ENCODE results near the gene FCSK.

FCSK gene

DNA sequence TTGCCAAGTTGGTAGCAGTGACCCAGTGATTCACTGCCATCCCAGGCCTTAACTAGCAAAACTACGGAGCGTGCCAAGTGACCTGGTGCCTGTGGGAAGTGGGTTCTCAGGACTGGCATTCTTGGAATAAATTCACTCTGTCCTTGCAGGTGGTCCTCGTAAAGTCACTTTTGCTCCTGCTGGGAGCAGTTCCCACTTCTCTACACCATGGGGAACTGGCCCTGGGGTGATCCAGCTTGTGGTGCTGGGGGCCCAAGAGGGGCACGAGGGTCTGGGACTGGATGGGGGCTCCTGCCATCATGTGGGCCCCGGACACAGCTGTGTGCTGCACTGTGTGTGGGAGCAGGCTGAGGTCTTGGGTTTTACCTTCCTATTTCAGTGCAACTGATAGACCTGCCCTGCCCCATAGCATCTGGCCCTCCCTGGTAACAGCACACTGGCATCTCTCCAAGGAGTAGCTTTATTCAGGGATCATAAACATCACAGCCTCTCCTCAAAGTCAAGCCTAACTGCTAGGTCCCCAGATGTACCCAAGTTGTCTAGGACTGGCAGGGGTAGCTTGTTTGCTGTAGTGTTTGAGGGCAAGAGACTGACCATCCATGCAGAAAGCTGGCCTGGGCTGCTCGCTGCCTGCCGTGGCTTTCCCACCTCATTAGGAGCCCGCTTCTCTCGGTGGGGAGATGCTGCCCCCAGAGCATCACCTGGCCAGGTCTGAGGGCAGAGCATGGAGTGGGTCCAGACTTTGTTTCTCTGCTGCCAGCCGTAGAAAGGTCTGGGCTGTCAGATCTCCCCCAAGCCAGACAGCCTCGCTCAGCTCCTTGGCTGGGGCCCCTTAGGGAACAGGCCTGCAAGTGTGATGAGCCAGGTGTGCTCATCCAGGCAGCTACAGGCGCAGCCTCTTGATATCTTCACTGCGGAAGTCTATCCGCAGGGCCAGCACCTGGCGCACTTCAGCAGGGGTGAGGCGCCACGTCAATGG lies 26.0 kb downstream of the FCSK start:
- no peak for DNase-seq (ENCODE audit: low read depth in 2 of 2)

DNA sequence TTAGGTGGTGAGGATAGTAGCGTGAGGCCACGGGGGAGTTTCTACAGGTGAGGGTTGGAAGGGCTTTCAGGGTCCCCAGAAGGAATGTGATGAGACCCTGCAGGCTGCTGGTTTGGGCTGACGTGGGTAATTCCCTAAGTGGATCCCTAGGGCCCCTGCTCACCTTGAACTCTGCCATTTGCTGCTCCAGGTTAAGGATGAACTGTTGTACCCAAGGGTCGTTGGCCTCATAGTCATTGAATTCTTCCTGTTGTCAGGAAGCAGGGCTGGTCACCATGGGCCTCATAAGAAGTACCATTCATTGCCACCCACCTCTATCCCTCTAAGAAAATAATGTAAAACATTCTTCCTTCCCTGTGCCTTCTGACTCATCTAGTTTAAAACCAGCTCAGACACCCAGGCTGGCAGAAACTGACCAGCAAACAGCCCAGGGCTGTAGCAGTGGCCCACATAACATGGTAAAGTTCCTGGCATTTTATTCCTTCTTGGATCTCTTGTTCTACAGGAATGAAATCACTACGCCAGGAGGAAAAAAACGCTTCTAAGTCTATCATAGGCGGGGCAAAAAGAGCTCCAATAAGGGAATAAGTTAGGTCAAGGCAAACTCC lies 27.6 kb downstream of the FCSK start:
- DNase-seq (ENCODE audit: low read depth in 2 of 2): no peak

DNA sequence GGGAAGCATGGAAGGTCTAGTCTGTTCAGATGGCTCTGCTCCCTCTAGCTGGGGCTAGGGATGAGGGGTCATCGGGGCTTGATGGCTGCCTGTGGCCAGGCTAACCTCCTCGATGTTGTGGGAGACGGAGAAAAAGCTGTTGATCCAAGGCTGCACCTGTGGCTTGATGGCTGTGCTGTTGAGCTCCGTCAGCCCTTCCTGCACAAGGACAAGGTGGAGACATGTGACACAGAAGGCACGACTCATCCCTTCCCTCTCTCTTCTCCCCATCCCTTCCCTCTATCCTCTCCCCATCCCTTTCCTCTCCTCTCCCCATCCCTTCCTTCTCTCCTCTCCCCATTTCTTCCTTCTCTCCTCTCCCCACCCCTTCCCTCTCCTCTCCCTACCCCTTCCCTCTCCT lies 28.2 kb downstream of the FCSK start:
- no peak for DNase-seq (ENCODE audit: low read depth in 2 of 2)

DNA sequence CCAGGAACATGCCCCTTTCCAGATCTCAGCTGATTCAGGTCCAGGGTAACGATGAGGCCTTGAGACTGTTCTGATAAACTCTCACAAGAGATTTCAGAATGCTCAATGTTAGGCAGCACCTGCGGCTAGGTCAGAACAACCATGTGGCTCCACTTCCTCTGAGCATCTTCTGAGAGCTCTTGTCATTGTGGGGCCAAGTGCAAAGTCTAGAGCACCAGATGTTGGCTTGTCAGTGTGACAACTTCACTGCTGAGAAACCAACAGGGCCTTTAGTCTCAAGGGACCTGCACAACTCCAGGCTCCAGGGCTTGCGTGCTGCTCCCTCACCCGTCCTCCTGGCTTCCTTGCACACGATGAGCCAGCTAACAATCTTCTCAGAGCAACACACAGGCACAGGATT lies 29.0 kb downstream of the FCSK start:
- DNase-seq (ENCODE audit: low read depth in 2 of 2): no peak

DNA sequence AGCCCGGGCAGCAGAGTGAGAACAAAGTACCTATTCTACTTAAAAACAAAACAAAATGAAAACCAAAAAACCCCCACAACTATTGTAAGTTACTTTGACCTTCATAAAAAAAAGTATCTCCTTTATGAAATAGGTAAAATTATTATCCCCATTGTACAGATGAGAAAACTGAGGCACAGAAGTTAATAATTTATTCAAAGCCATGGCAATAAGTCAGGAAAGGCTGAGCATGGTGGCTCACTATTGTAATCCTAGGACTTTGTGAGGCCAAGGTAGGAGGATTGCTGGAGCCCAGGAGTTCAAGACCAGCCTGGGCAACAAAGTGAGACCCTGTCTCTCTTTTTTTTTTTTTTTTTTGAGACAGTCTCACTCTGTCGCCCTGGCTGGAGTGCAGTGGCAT lies 30.5 kb downstream of the FCSK start:
- DNase-seq (ENCODE audit: low read depth in 2 of 2): no peak

DNA sequence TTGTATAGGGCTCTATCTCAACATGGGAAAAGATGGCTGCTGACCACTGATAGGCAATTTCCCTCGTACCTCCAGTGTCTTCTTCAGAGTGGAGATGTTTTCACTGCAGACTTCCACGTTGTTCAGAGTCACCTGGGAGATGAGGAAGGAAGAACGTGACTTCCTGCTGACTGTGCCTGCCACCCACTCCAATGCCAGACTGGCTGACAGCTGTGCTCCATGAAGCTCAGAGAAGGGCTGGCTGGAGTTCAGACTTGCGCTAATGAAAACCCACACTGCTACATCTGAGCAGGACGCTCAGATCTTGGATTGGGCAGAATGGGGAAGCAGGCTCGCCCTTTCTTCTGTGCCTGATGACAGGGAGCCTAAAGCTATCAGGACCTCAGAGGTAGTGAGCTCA lies 35.9 kb downstream of the FCSK start:
- no peak for DNase-seq (ENCODE audit: low read depth in 2 of 2)

DNA sequence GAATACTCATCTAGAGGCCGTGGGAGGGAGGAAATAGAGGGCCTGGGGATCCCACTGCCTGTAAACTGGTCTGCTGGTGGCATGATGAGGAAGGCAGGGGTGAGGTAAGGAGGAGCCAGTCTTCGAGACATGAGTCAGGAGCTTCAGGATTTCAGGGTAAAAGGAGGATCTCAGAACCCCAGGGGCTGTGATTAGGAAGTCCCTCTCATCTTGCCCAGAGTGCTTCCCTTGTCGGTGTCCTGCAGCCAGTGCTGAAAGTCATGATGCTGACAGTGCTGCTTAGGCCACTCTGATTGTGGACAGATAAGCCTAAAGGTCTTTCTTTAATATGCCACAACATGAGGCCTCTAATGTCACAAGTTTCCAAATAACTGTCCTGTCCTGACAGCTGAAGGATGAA lies 39.4 kb downstream of the FCSK start:
- DNase-seq (ENCODE audit: low read depth in 2 of 2): no peak

DNA sequence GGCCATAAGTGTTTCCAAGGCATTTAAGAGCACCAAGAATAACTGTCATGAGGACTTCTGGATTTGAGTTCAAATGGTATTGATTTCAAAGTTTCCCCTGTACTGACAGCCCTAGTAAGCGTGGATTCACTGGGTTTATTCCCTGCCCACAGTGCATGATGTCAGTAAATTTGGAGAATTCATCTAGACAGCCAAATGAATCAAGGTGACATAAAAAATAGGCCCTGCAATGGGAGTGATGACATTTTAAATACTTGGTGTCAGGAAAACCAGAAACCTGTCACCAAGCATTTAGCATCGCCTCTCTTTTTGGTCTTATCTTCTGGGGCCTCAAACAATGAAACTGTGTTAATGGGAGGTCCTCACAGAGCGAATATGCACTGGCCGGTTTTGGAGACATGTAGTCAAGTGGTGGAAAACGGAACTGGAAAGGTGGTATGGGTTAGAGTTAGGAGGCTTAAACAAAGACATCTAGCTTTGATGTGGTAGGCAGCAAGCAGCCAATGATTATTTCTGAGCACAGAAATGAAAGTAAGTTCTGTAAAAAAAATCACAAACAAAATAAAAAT lies 39.9 kb downstream of the FCSK start:
- no peak for DNase-seq (ENCODE audit: low read depth in 2 of 2)

DNA sequence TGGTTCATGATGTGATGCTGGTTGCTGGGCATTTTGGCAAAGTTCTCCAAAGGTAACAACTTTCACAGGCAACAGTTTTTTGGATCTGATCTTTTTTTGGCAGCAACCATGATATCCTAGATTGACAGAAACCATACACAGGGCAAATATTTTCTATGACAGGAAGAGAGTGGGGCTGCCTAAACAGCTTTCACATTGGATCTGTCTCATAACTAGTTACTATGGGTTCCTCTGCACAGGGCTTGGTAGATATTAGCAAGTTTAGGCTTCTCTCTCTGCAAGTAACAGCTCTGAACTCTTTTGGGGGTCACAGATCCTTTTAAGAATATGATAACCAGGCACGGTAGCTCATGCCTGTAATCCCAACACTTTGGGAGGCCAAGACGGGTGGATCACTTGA lies 40.4 kb downstream of the FCSK start:
- no peak for DNase-seq (ENCODE audit: low read depth in 2 of 2)

DNA sequence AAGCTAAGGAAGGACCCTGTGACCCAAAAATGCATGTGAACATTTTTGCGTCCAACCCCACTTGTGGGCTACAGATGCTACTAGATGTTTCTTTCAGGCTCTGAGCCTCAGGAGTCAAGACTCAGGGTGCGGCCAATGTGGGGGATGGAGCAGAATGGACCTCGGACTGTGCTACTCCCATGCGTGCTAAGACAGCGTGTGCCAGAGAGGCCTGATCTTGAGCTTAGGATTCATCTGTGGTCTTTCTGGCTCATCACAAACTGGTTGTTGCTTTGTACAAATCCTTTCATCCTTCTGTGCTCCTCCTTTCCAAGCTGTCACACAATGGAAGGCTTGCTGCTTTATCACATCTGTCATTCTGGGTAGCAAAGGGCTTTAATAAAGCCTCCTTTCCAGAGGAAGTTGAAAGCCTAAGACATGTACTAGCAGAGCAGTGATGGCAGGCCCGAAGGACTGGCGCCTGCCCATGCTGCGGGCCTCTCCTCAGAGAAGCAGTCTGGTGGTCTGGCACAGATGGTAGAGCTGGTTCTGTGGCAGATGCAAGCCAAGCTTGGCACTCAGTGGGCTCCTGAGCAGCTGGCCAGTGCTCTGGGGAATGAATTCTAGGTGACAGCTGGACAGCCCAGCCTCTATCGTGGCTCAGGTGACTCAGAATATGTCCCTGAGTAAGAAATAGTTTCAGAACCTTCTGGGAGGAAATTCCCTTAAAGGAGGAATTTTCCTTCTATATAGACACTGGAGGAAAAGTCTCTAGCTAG lies 41.2 kb downstream of the FCSK start:
- DNase-seq (ENCODE audit: low read depth in 2 of 2): no peak

DNA sequence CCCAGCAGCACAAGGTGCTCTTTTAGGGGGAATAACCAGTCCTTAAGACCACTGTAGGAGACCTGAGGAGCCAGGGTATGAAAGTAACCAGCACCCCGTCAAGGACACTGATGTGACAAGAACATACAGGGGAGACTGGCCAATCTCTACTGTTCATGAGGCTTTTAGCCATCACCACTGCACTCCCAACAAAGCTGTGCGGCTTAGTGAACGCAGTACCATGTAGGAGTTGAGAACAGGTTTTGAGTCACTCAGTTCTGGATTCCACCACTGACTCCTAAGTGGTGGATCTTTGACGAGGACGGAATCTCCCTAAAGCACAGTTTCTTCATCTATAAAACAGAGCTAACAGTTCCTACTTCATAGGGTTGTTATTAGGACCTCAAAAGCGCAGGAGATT lies 42.1 kb downstream of the FCSK start:
- no peak for DNase-seq (ENCODE audit: low read depth in 2 of 2)

DNA sequence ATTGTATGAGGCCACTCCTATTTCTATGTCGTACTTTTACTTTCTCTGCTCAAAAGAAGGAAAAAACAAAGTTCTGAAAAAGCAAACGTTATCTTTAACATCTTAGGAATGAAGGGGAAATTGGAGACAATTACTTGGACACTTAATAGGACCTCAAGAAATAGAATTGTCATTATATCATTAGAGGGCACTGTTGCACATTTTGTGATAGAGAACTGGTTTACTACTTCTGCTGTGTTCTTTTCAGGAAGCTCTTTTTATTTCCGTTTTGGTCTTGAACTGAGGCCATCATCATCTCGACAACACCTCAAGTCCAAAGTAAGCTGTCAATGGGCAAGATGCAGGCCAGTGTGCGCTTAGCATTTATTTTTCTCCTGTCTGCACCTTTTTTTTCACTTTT lies 54.4 kb downstream of the FCSK start:
- no peak for DNase-seq (ENCODE audit: low read depth in 2 of 2)

DNA sequence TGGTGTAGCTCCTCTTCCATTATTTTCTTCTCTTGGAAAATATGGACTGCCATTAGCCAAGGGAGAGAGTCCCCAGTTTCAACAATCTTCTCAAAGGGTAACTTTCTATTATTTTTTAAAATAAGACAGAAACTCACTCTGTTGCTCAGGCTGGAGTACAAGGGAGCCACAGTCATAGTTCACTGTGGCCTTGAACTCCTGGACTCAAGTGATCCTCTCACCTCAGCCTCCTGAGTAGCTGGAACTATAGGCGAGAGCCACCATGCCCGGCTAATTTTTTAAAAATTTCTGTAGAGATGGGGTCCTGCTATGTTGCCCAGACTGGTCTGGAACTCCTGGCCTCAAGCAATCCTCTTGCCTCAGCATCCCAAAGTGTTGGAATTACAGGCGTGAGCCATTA lies 55.8 kb downstream of the FCSK start:
- DNase-seq (ENCODE audit: low read depth in 2 of 2): no peak

DNA sequence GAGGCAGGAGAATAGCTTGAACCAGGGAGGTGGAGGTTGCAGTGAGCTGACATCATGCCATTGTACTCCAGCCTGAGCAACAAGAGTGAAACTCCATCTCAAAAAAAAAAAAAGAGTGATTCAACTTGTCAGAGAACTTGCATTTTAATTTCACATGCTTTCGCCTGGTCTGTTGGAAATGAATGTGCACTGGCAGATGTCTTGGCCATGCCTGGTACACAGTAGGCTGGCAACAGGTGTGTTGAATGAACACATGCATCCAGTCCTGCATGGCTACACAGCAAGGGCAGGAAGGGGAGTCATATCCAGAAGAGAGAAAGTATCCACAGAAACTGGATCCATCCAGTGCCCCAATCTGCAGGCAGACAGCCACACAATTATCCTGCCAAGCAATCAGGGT lies 57.4 kb downstream of the FCSK start:
- DNase-seq (ENCODE audit: low read depth in 2 of 2): no peak

DNA sequence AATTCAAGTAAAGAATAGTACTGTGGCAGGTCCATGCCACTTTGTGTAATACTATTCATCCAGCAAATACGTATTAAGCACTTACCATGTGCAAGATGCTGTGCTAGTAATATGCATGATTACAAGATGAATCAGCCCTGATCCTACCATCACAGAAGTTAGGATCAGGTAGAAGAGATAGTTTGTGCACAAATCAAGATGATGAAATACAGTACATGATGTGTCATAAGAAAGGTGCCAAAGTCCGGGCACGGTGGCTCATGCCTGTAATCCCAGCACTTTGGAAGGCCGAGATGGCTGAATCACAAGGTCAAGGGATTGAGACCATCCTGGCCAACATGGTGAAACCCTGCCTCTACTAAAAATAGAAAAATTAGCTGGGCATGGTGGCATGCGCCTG lies 58.1 kb downstream of the FCSK start:
- DNase-seq (ENCODE audit: low read depth in 2 of 2): no peak

DNA sequence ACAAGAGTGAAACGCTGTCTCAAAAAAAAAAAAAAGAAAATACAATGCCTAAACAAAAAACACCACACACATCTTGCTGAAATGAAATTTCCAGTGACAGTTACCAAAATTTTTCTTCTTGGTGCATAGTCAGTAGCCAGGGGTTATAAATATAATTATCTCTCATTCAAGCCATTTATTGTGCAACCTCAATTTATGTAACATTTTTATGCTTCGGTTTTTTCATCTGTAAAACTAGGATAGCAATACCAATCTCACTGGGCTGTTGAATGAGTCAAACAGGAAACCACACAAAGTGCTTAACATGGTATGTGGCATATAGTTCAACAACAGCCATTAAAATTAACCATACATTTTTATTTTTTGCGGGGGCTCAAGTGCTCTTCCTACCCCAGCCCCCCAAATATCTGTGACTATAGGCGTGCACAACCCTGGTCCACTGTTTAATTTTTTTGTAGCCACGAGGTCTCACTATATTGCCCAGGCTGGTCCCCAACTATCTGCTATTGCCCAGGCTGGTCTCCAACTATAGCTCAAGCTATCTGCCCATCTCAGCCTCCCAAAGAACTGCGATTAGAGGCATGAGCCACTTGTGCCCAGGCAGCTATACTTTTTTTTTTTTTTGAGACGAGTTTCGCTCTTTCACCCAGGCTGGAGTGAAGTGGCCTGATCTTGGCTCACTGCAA lies 66.4 kb downstream of the FCSK start:
- DNase-seq (ENCODE audit: low read depth in 2 of 2): no peak

DNA sequence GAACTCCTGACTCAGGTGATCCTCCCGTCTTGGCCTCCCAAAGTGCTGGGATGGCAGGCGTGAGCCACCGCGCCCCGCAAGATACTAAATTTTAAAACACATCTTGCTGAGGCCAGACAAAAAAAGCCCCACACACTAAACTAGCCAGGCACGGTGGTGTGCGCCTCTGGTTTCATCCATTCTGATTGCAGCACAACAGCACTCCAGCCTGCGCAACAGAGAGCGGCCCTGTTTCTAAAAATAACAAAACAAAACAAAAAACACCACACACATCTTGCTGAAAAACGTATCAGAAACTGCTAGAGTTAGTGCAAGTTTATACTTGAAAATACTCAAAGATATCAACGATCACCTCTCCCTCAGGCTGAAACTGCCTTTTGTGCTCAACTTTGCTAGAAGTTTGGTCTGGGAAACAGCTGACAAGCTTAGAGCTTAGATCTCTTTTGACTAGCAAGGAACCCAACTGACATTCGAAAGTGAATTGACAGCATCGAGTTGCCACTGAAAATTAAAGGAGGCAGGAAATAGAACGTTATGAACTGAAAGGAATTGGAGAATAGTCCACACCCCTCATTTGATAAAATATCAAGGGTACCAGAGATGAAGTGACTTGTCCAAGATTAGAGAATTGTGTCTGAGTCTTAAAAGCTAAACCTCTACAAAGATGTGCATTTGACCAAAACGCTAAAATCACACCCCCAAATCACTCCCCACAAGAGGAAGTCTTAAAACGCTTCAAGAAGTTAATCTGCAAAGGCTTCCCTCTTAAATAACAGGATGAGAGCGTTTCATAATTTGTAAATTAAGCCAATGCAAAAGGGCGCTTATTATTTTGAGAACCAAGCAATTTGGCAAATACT lies 68.1 kb downstream of the FCSK start:
- no peak for DNase-seq (ENCODE audit: low read depth in 2 of 2)

DNA sequence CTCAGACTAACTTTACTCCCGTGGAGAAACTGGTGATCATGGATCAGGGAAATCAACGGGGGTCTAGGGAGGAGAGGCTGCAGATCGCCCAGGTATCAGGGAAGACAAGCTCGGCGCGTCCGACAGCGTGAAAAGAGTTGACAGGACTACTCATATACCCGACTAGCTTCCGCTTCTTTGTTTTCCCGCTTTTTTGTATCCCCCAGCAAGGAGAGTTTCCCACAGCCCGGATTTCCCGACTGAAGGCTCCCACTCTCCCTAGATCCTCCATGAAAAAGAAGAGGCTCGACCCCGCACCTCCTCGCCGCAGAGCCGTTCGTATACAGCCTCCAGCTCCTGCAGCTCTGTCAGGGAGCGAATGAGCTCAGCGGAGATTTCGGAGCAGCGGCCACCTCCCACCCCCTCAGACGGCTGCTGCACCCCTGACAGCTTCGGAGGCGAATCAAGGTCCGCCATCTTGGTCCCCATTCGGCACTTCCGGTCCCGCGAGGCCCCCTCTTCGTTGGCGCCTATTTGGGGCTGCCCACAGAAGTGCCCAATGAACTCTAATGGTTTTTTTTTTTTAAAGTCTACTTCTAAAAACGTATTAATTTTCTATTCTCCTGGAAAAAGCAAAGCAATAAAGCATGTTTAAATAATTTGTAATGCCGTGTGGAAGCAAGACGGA lies 68.8 kb downstream of the FCSK start, which contains the start of gene COG4:
TSS of gene COG4 (minus strand) at position 479 of the 667 bp plus-strand sequence. CDS start at position 468, 11 bp downstream.
- DNase-seq (ENCODE audit: low read depth in 2 of 2): peak; percentile 79 to 87

DNA sequence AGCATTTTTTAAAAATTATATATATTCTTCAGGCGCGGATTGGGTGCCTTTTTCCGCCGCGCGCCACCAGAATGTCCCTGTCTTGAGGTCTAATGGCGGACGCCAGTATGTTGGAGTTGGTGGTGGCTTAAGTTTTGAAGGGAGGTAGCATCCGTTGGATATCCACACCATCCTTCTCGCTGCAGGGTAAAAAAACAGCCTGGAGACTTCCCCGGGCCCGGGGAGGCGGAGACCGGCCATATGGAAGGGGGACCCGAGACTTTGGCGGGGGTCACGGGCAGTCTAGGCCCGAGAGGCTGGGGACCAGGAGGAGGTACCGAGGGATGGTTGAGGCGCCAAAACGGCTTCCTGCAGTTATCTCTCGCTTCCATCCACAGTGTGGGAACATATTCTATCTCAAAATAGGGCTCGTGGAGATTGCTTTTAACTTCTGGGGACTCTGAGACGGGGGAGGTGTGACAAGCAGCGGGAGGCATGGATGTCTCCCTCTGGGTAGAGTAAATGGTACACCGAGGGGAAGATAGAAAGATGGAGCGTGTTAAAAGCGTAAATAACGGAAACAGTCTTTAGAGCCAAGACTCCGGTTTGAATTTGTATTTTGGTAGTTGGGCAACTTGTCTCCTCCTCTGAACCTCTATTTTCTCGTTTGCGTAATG lies 69.5 kb downstream of the FCSK start, which contains the start of gene SF3B3:
TSS of gene SF3B3 (plus strand) at position 74 of the 656 bp plus-strand sequence. CDS start 2,841 bp downstream, outside the sequence.
- DNase-seq (ENCODE audit: low read depth in 2 of 2): peak; percentile 40 to 60
